Omental fat pad (tissue), 4 donors: Measurements from ENCODE around the gene C19orf44. TPM values are rescaled to one million over a fixed set of nuclear protein-coding genes. Genes with fewer than 3 reads are reported as not detected.
"Not testable (repeated sequence)": the region's sequence is repeated elsewhere in the genome, so short reads cannot be mapped to it uniquely, and the experiment has no call there.

ENCODE experiments used
- ATAC-seq: fragments of 150-250 bp; one replicate; pipeline ENCODE4 v1.9.1; 2016; ENCODE audit warnings: mild to moderate bottlenecking, moderate library complexity; ENCODE audit not compliant: low FRiP score
- DNase-seq: peaks from one replicate; pipeline ENCODE4 v3.0.0-alpha.2; 2019; ENCODE audit warnings: low spot score
- CTCF ChIP-seq, 3 donors: fragments of 450-650 bp; IDR thresholded peaks; one replicate each; pipeline ENCODE4 v1.5.1; 2016 to 2017; ENCODE audit warnings: antibody characterized with exemption in 3 of 3, mild to moderate bottlenecking in 3 of 3, moderate library complexity in 2 of 3
- total RNA-seq, 4 donors: library from RNA; depleted of rRNA; stranded (reverse); fragments of >200 nt; gene quantifications; one replicate each; pipeline ENCODE4 v1.1.0, GENCODE V29; 2016

C19orf44 gene
- total RNA-seq, 4 donors from 2014 or later = 3.7 to 9.1 (median 5.6) TPM

GRCh38 chr19:16461630-16462051 is 34.6 kb upstream of the C19orf44 start:
- ATAC-seq (no peak), DNase-seq (no peak)
- no peak for TF ChIP-seq CTCF (IDR thresholded peaks at IDR 0.05)

- DNase-seq = no peak
- no peak for ATAC-seq
- no peak for TF ChIP-seq CTCF (IDR thresholded peaks at IDR 0.05)
Observed at GRCh38 chr19:16462757-16463250, 33.4 kb upstream of the C19orf44 start.

GRCh38 chr19:16463341-16463990 is 32.7 kb upstream of the C19orf44 start:
- TF ChIP-seq CTCF (IDR thresholded peaks at IDR 0.05) = no peak

GRCh38 chr19:16463991-16464575 is 32.1 kb upstream of the C19orf44 start:
- no peak for TF ChIP-seq CTCF (IDR thresholded peaks at IDR 0.05)
- ATAC-seq = no peak
- no peak for DNase-seq

More at GRCh38 chr19:16463341-16463990, 32.7 kb upstream of the C19orf44 start:
- no peak for DNase-seq
- no peak for ATAC-seq

GRCh38 chr19:16465239-16465638 is 31.0 kb upstream of the C19orf44 start:
- no peak for DNase-seq
- no peak for TF ChIP-seq CTCF (IDR thresholded peaks at IDR 0.05)
- ATAC-seq = no peak

GRCh38 chr19:16466802-16467427 is 29.3 kb upstream of the C19orf44 start:
- not testable (repeated sequence) for DNase-seq, ATAC-seq

- DNase-seq = no peak
- TF ChIP-seq CTCF (IDR thresholded peaks at IDR 0.05) = no peak
- ATAC-seq = no peak
Observed at GRCh38 chr19:16467581-16467980, 28.6 kb upstream of the C19orf44 start.
